Raji (cell line): ENCODE data around the gene EPG5.

ENCODE experiments used
- POLR2A ChIP-seq: IDR thresholded peaks from 2 replicates; pipeline ENCODE4 v1.6.1; 2011; ENCODE audit warnings: low read depth, low read length, control low read depth; ENCODE audit not compliant: insufficient read depth

The EPG5 gene

GRCh38 chr18:45967007-45967706, at the start of gene EPG5:
EPG5 (minus strand) TSS chr18:45967329; CDS start chr18:45967239, 90 bp downstream.
- no peak for TF ChIP-seq POLR2A

GRCh38 chr18:46013484-46014189, 46.5 kb upstream of the EPG5 start:
- TF ChIP-seq POLR2A, result no peak

- no peak for TF ChIP-seq POLR2A
Observed at GRCh38 chr18:46010676-46011075, 43.5 kb upstream of the EPG5 start.

- TF ChIP-seq POLR2A, result no peak
Observed at GRCh38 chr18:46010050-46010449, 42.9 kb upstream of the EPG5 start.

GRCh38 chr18:46009125-46009840, 42.2 kb upstream of the EPG5 start:
- TF ChIP-seq POLR2A, result no peak

- no peak for TF ChIP-seq POLR2A
Observed at GRCh38 chr18:46008531-46008930, 41.4 kb upstream of the EPG5 start.

GRCh38 chr18:46007165-46007564, 40.0 kb upstream of the EPG5 start:
- no peak for TF ChIP-seq POLR2A

- TF ChIP-seq POLR2A, result no peak
Observed at GRCh38 chr18:46002934-46003333, 35.8 kb upstream of the EPG5 start.

GRCh38 chr18:46001892-46002291, 34.8 kb upstream of the EPG5 start:
- no peak for TF ChIP-seq POLR2A

- no peak for TF ChIP-seq POLR2A
Observed at GRCh38 chr18:46001074-46001473, 33.9 kb upstream of the EPG5 start.

- TF ChIP-seq POLR2A, result no peak
Observed at GRCh38 chr18:45999536-45999935, 32.4 kb upstream of the EPG5 start.

GRCh38 chr18:45998244-45998643, 31.1 kb upstream of the EPG5 start:
- TF ChIP-seq POLR2A, result no peak

- TF ChIP-seq POLR2A, result no peak
Observed at GRCh38 chr18:45997700-45998151, 30.6 kb upstream of the EPG5 start.

GRCh38 chr18:45995461-45995860, 28.3 kb upstream of the EPG5 start:
- no peak for TF ChIP-seq POLR2A

GRCh38 chr18:45993438-45993837, 26.3 kb upstream of the EPG5 start:
- no peak for TF ChIP-seq POLR2A

- TF ChIP-seq POLR2A, result no peak
Observed at GRCh38 chr18:45991788-45992187, 24.7 kb upstream of the EPG5 start.

GRCh38 chr18:45984546-45985235, 17.6 kb upstream of the EPG5 start:
- no peak for TF ChIP-seq POLR2A
